ENCODE measurements around the gene QTRT2.

The QTRT2 gene

DNA sequence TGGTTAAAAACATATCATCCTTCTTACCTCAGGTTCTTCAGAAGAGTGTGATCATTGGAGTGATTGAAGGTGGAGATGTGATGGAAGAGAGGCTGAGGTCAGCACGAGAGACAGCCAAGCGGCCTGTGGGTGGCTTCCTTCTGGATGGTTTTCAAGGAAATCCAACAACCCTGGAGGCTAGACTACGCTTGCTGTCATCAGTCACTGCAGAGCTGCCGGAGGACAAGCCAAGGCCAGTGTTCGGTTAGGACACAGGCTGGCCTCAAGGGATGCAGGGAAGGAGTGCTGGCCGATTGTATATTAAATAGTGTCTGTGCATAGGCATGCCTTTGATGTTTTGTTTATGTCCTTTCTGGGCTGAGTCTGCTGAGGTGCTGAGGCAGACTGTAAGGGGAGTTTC, 20.2 kb downstream of the QTRT2 start:
- no peaks in the 10 kb centered on the region for H3K9me3 ChIP-seq
- H3K27me3 ChIP-seq = no peaks in the 10 kb centered on the region
- no peak for DNase-seq
- no peak overlapping the region for H3K27ac ChIP-seq
- TF ChIP-seq, protein P1, sequence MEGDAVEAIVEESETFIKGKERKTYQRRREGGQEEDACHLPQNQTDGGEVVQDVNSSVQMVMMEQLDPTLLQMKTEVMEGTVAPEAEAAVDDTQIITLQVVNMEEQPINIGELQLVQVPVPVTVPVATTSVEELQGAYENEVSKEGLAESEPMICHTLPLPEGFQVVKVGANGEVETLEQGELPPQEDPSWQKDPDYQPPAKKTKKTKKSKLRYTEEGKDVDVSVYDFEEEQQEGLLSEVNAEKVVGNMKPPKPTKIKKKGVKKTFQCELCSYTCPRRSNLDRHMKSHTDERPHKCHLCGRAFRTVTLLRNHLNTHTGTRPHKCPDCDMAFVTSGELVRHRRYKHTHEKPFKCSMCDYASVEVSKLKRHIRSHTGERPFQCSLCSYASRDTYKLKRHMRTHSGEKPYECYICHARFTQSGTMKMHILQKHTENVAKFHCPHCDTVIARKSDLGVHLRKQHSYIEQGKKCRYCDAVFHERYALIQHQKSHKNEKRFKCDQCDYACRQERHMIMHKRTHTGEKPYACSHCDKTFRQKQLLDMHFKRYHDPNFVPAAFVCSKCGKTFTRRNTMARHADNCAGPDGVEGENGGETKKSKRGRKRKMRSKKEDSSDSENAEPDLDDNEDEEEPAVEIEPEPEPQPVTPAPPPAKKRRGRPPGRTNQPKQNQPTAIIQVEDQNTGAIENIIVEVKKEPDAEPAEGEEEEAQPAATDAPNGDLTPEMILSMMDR (IDR thresholded peaks at IDR 0.05) = no peak
- intact Hi-C loops (cut with DNase I; ENCODE audit: low total_unique reads) = no loop called here
- peaks cover 0 to 14% (median 0%) of the 10 kb centered on the region in 4 donors for H3K4me1 ChIP-seq
- no peak overlapping the region for H3K4me3 ChIP-seq
- H3K36me3 ChIP-seq = peaks cover 62 to 95% (median 67%) of the 10 kb centered on the region in 3 donors

- Histone ChIP-seq H3K27ac (no peak overlapping the region), H3K4me1 (peaks cover 0 to 14% (median 0%) of the 10 kb centered on the region in 4 donors), H3K9me3 (no peaks in the 10 kb centered on the region), H3K36me3 (peaks cover 55 to 92% (median 61%) of the 10 kb centered on the region in 3 donors), H3K4me3 (no peak overlapping the region), H3K27me3 (no peaks in the 10 kb centered on the region)
- TF ChIP-seq, protein P1 (IDR thresholded peaks at IDR 0.05) = no peak
- intact Hi-C loops (cut with DNase I; ENCODE audit: low total_unique reads) = no loop called here
- DNase-seq = no peak
Observed at GRCh38 chr3:114078126-114078525, 21.6 kb downstream of the QTRT2 start.

DNA sequence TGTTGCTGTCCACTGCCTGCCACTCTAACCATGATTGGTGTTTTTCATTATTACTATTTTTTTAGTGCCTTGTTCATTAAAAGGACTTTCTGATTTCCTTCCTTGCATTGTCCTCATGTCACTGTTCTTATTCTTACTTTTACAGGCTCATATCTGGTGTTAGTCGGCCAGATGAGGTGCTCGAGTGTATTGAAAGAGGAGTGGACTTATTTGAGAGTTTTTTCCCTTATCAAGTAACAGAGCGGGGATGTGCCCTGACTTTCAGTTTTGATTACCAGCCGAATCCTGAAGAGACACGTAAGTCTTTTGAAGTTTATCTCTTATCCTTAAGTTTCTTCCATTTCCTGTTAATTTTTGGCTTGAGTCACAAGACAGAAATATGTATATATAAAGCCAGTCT, 23.2 kb downstream of the QTRT2 start:
- Histone ChIP-seq H3K9me3 (no peaks in the 10 kb centered on the region), H3K27ac (peak overlapping the region in 1 of 2 donors; percentile 6), H3K27me3 (no peaks in the 10 kb centered on the region), H3K4me3 (no peak overlapping the region), H3K36me3 (peaks cover 40 to 83% (median 47%) of the 10 kb centered on the region in 3 donors), H3K4me1 (peaks cover 0 to 14% (median 0%) of the 10 kb centered on the region in 4 donors)
- intact Hi-C loops (cut with DNase I; ENCODE audit: low total_unique reads) = no loop called here
- TF ChIP-seq, protein P1 (IDR thresholded peaks at IDR 0.05) = no peak
- no peak for DNase-seq

DNA sequence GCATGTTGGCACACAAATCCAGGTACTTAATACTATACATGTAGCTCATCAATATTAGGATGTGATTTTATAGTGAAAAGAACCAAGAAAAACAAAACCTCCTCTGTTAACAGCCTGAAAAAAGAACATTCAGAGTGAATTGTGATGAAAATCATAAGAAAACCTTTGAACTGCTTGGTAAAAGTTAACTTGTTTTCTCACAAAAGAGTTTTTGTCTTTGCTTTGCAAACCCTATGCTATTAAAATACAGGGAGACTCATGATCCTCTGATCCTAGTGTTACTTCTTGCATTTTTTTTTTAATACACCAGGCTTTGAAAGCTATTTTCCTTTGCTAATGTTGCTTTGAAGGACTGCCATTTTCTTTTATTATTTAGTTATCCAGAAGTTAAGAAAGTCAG, 23.7 kb downstream of the QTRT2 start:
- Histone ChIP-seq H3K4me3 (no peak overlapping the region), H3K36me3 (peaks cover 38 to 83% (median 49%) of the 10 kb centered on the region in 3 donors), H3K27ac (peak overlapping the region in 1 of 2 donors; percentile 6), H3K27me3 (no peaks in the 10 kb centered on the region), H3K9me3 (no peaks in the 10 kb centered on the region), H3K4me1 (peaks cover 0 to 14% (median 0%) of the 10 kb centered on the region in 4 donors)
- TF ChIP-seq, protein P1 (IDR thresholded peaks at IDR 0.05) = no peak
- intact Hi-C loops (cut with DNase I; ENCODE audit: low total_unique reads) = no loop called here
- no peak for DNase-seq

GRCh38 chr3:114081037-114081436, 24.5 kb downstream of the QTRT2 start:
- H3K4me1 ChIP-seq = peaks cover 0 to 14% (median 0%) of the 10 kb centered on the region in 4 donors
- H3K27me3 ChIP-seq = no peaks in the 10 kb centered on the region
- H3K27ac ChIP-seq = no peak overlapping the region
- H3K4me3 ChIP-seq = no peak overlapping the region
- DNase-seq = no peak
- peaks cover 38 to 83% (median 51%) of the 10 kb centered on the region in 3 donors for H3K36me3 ChIP-seq
- TF ChIP-seq, protein P1 (IDR thresholded peaks at IDR 0.05) = no peak
- no peaks in the 10 kb centered on the region for H3K9me3 ChIP-seq
- intact Hi-C loops (cut with DNase I; ENCODE audit: low total_unique reads) = no loop called here

- H3K4me1 ChIP-seq = peaks cover 0 to 14% (median 0%) of the 10 kb centered on the region in 4 donors
- TF ChIP-seq, protein P1 (IDR thresholded peaks at IDR 0.05) = no peak
- peaks cover 33 to 83% (median 50%) of the 10 kb centered on the region in 3 donors for H3K36me3 ChIP-seq
- no peaks in the 10 kb centered on the region for H3K9me3 ChIP-seq
- intact Hi-C loops (cut with DNase I; ENCODE audit: low total_unique reads) = no loop called here
- no peak for DNase-seq
- H3K4me3 ChIP-seq = no peak overlapping the region
- no peak overlapping the region for H3K27ac ChIP-seq
- no peaks in the 10 kb centered on the region for H3K27me3 ChIP-seq
Observed at GRCh38 chr3:114083112-114083511, 26.6 kb downstream of the QTRT2 start.

All from tibial artery (tissue), 4 donors.